Measurements from ENCODE around the gene ATP10A. TPM values are rescaled to one million over a fixed set of nuclear protein-coding genes. Genes with fewer than 3 reads are reported as not detected.
A peak's percentile ranks its signal among the peaks of the same experiment; 100 is the strongest.
"Not testable (repeated sequence)": the region's sequence is repeated elsewhere in the genome, so short reads cannot be mapped to it uniquely, and the experiment has no call there.

Gene ATP10A
- total and polyA plus RNA-seq, 12 donors = 0.67 to 31.8 (median 16.1) TPM

- DNase-seq = peak in 1 of 7 donors; percentile 50
- Histone ChIP-seq H3K4me1 (replicated peaks in 1 of 2) (no peaks in the 10 kb centered on the region), H3K27me3 (no peaks in the 10 kb centered on the region), H3K9me3 (replicated peaks in 1 of 3) (no peaks in the 10 kb centered on the region), H3K4me3 (no peak overlapping the region), H3K36me3 (replicated peaks in 1 of 2) (no peaks in the 10 kb centered on the region), H3K27ac (peak overlapping the region in 1 of 5 donors; percentile 15)
- 67 to 74% (median 73%) methylated on average over 13 of the region's 13 CpGs for WGBS, 4 donors
- no peak for TF ChIP-seq CTCF (IDR thresholded peaks at IDR 0.05)
- no peak for TF ChIP-seq POLR2A (IDR thresholded peaks at IDR 0.05)
- intact Hi-C loops (cut with DNase I) = loop anchor here in 1 of 2 donors (10.0 kb wide), 1 partner anchor 173 kb away; no protein-coding TSS in a partner anchor
Measured at GRCh38 chr15:25761971-25762662, 101.0 kb downstream of the ATP10A start.

GRCh38 chr15:25759421-25759820, 103.7 kb downstream of the ATP10A start:
- no peak for TF ChIP-seq CTCF (IDR thresholded peaks at IDR 0.05)
- no peak for TF ChIP-seq POLR2A (IDR thresholded peaks at IDR 0.05)
- no peak overlapping the region for H3K4me3 ChIP-seq
- peak in 1 of 7 donors; percentile 29 for DNase-seq
- WGBS, 4 donors = 80 to 92% (median 89%) methylated on average over 4 of the region's 4 CpGs
- no peaks in the 10 kb centered on the region for H3K4me1 ChIP-seq (replicated peaks in 1 of 2)
- H3K27ac ChIP-seq = no peak overlapping the region
- no peaks in the 10 kb centered on the region for H3K36me3 ChIP-seq (replicated peaks in 1 of 2)
- intact Hi-C loops (cut with DNase I) = no loop called here
- no peaks in the 10 kb centered on the region for H3K9me3 ChIP-seq (replicated peaks in 1 of 3)
- no peaks in the 10 kb centered on the region for H3K27me3 ChIP-seq

GRCh38 chr15:25758612-25759011, 104.5 kb downstream of the ATP10A start:
- H3K27me3 ChIP-seq; intact Hi-C loops (cut with DNase I); H3K27ac ChIP-seq; H3K9me3 ChIP-seq (replicated peaks in 1 of 3); H3K4me1 ChIP-seq (replicated peaks in 1 of 2); H3K36me3 ChIP-seq (replicated peaks in 1 of 2); H3K4me3 ChIP-seq: not testable (repeated sequence)
- DNase-seq = peak in 1 of 7 donors; percentile 17
- WGBS, 4 donors = 90 to 96% (median 92%) methylated on average over 10 to 11 of the region's 11 CpGs

- DNase-seq = no peak
Measured at GRCh38 chr15:25743548-25744275, 119.4 kb downstream of the ATP10A start.

More at GRCh38 chr15:25743548-25744275, 119.4 kb downstream of the ATP10A start:
- no peaks in the 10 kb centered on the region for H3K36me3 ChIP-seq (replicated peaks in 1 of 2)
- peaks cover 0 to 4% of the 10 kb centered on the region in 2 donors for H3K4me1 ChIP-seq (replicated peaks in 1 of 2)
- intact Hi-C loops (cut with DNase I) = no loop called here
- H3K4me3 ChIP-seq = no peak overlapping the region
- WGBS, 4 donors = 85 to 92% (median 86%) methylated on average over 10 of the region's 10 CpGs
- no peaks in the 10 kb centered on the region for H3K9me3 ChIP-seq (replicated peaks in 1 of 3)
- no peak overlapping the region for H3K27ac ChIP-seq
- no peak for TF ChIP-seq POLR2A (IDR thresholded peaks at IDR 0.05)
- no peak for TF ChIP-seq CTCF (IDR thresholded peaks at IDR 0.05)
- H3K27me3 ChIP-seq = no peaks in the 10 kb centered on the region

Data from adrenal gland (tissue), 12 donors.